SK-N-SH treated with all-trans-retinoic acid at 6 μM for 48 hours (cell line): ENCODE data around the gene TAS2R30.

Experiments used
- ATAC-seq: fragments of 200-7000 bp; cut with Tn5 transposase; 3 replicates; pipeline ENCODE4 v1.9.1; 2020; ENCODE audit warnings: mild to moderate bottlenecking, moderate library complexity
- ARNTL ChIP-seq: fragments of 450-650 bp; formaldehyde crosslinking; IDR thresholded peaks from 2 replicates; pipeline ENCODE4 v1.5.0; 2020; ENCODE audit warnings: low read depth, mild to moderate bottlenecking, moderate library complexity, borderline replicate concordance
- BACH2 ChIP-seq: fragments of 250-450 bp; sonication (Bioruptor Pico); IDR thresholded peaks from 2 replicates; pipeline ENCODE4 v1.9.0; 2021; ENCODE audit warnings: mild to moderate bottlenecking, borderline replicate concordance
- CSDC2 ChIP-seq: fragments of 250-450 bp; sonication (Bioruptor Pico); IDR thresholded peaks from 2 replicates; pipeline ENCODE4 v1.5.0; 2020; ENCODE audit warnings: mild to moderate bottlenecking, moderate library complexity
- GLIS3 ChIP-seq: fragments of 250-450 bp; sonication (Bioruptor Pico); IDR thresholded peaks from 2 replicates; pipeline ENCODE4 v1.5.0; 2020; ENCODE audit warnings: mild to moderate bottlenecking, moderate library complexity
- ISL1 ChIP-seq: fragments of 250-450 bp; sonication (Bioruptor Pico); IDR thresholded peaks from 2 replicates; pipeline ENCODE4 v2.1.2; 2022; ENCODE audit warnings: mild to moderate bottlenecking, moderate library complexity
- OSR1 ChIP-seq: fragments of 250-450 bp; sonication (Bioruptor Pico); IDR thresholded peaks from 2 replicates; pipeline ENCODE4 v1.8.0; 2022; ENCODE audit warnings: moderate library complexity, mild to moderate bottlenecking, inconsistent platforms
- PPARA ChIP-seq: fragments of 250-450 bp; sonication (Bioruptor Pico); IDR thresholded peaks from 2 replicates; pipeline ENCODE4 v1.5.0; 2020; ENCODE audit warnings: mild to moderate bottlenecking, borderline replicate concordance
- RARB ChIP-seq: fragments of 250-450 bp; sonication (Bioruptor Pico); IDR thresholded peaks from 2 replicates; pipeline ENCODE4 v1.8.0; 2021; ENCODE audit warnings: mild to moderate bottlenecking, moderate library complexity
- SNAI2 ChIP-seq: fragments of 250-450 bp; sonication (Bioruptor Pico); IDR thresholded peaks from 2 replicates; pipeline ENCODE4 v1.5.0; 2020; ENCODE audit warnings: mild to moderate bottlenecking, moderate library complexity
- TCF4 ChIP-seq: fragments of 250-450 bp; sonication (Bioruptor Pico); IDR thresholded peaks from 2 replicates; pipeline ENCODE4 v1.8.0; 2021; ENCODE audit warnings: mild to moderate bottlenecking, moderate library complexity, borderline replicate concordance
- TOX ChIP-seq: fragments of 250-450 bp; sonication (Bioruptor Pico); IDR thresholded peaks from 2 replicates; pipeline ENCODE4 v1.8.0; 2021; ENCODE audit warnings: mild to moderate bottlenecking, moderate library complexity, borderline replicate concordance
- ZFP3 ChIP-seq: fragments of 250-450 bp; sonication (Bioruptor Pico); IDR thresholded peaks from 2 replicates; pipeline ENCODE4 v1.5.0; 2020; ENCODE audit warnings: mild to moderate bottlenecking, moderate library complexity
- ZNF565 ChIP-seq: fragments of 450-650 bp; formaldehyde crosslinking; conservative IDR thresholded peaks from 2 replicates; pipeline ENCODE4 v1.5.0; 2020; ENCODE audit warnings: low read depth, mild to moderate bottlenecking, moderate library complexity
- ZNF70 ChIP-seq: fragments of 450-650 bp; formaldehyde crosslinking; IDR thresholded peaks from 2 replicates; pipeline ENCODE4 v1.5.0; 2020; ENCODE audit warnings: mild to moderate bottlenecking, moderate library complexity
- ZNF8 ChIP-seq: fragments of 450-650 bp; formaldehyde crosslinking; IDR thresholded peaks from 2 replicates; pipeline ENCODE4 v1.5.0; 2020; ENCODE audit warnings: mild to moderate bottlenecking, moderate library complexity
- TF ChIP-seq, protein P1 (sequence below): fragments of 250-450 bp; sonication (Bioruptor Pico); IDR thresholded peaks from 2 replicates; pipeline ENCODE4 v1.8.0; 2021; ENCODE audit warnings: low read depth, mild to moderate bottlenecking, moderate library complexity, borderline replicate concordance
- TF ChIP-seq, protein P2 (sequence below): fragments of 250-450 bp; sonication (Bioruptor Pico); IDR thresholded peaks from 2 replicates; pipeline ENCODE4 v1.5.1; 2021; ENCODE audit warnings: mild to moderate bottlenecking, moderate library complexity
- TF ChIP-seq, protein P3 (sequence below): fragments of 250-450 bp; sonication (Bioruptor Pico); IDR thresholded peaks from 2 replicates; pipeline ENCODE4 v1.8.0; 2020; ENCODE audit warnings: mild to moderate bottlenecking, moderate library complexity, borderline replicate concordance
- TF ChIP-seq, protein P4 (sequence below): fragments of 250-450 bp; sonication (Bioruptor Pico); IDR thresholded peaks from 2 replicates; pipeline ENCODE4 v1.5.0; 2020; ENCODE audit warnings: mild to moderate bottlenecking, moderate library complexity
- TF ChIP-seq, protein P5 (sequence below): fragments of 250-450 bp; sonication (Bioruptor Pico); IDR thresholded peaks from 2 replicates; pipeline ENCODE4 v1.5.1; 2020; ENCODE audit warnings: low read depth, mild to moderate bottlenecking, moderate library complexity

Gene TAS2R30

DNA sequence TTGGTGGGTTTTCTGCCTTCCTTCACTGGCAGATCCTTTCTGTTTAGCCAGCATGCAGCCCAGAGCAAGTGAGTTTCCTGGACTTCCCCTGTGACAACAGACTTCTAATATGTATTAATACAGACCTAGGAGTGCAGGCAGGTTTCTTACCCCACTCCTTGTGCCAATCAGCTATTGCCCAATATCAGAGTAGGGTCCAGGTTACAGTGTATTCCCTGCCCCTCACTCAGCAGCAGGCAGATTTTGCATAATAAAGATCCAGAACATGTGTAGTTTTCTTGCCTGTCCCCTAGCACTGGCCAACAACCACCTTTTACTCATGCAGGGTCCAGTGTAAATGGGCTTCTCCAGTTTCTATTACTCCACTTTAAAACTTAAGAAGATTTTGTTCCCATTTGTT, 31.9 kb upstream of the TAS2R30 start:
- ATAC-seq: no peak

DNA sequence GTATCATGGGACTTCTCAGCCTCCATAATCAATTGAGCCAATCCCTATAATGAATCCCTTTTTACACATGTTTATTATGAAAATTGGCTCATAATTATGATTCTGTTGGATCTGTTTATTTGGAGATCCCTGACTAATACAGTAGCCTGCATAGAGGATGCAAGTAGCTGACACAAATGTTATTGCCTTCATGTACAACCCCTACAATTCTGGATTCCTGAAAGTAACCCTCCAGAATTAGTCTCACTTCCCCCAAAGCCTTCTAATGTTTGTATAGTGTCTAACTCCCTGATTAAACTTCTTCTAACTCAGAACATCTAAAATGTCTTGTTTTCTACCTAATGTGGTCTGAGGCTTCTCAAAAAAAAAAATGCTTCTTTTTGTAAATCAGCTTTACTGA, 29.9 kb upstream of the TAS2R30 start:
- no peak for ATAC-seq
- TF ChIP-seq, protein P1, sequence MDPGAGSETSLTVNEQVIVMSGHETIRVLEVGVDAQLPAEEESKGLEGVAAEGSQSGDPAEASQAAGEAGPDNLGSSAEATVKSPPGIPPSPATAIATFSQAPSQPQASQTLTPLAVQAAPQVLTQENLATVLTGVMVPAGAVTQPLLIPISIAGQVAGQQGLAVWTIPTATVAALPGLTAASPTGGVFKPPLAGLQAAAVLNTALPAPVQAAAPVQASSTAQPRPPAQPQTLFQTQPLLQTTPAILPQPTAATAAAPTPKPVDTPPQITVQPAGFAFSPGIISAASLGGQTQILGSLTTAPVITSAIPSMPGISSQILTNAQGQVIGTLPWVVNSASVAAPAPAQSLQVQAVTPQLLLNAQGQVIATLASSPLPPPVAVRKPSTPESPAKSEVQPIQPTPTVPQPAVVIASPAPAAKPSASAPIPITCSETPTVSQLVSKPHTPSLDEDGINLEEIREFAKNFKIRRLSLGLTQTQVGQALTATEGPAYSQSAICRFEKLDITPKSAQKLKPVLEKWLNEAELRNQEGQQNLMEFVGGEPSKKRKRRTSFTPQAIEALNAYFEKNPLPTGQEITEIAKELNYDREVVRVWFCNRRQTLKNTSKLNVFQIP: no peak
- no peak for TF ChIP-seq PPARA
- no peak for TF ChIP-seq TOX (CRISPR knock-in tag)
- TF ChIP-seq GLIS3: no peak
- TF ChIP-seq BACH2: no peak

More for the DNA sequence above, 31.9 kb upstream of the TAS2R30 start:
- TF ChIP-seq ZNF565 (no peak), ZNF70 (CRISPR knock-in tag) (no peak), ISL1 (no peak), OSR1 (CRISPR knock-in tag) (no peak), ARNTL (CRISPR knock-in tag) (no peak), ZNF8 (CRISPR knock-in tag) (no peak), TCF4 (no peak), TOX (CRISPR knock-in tag) (no peak), BACH2 (no peak), SNAI2 (CRISPR knock-in tag) (no peak)
- TF ChIP-seq, protein P2, sequence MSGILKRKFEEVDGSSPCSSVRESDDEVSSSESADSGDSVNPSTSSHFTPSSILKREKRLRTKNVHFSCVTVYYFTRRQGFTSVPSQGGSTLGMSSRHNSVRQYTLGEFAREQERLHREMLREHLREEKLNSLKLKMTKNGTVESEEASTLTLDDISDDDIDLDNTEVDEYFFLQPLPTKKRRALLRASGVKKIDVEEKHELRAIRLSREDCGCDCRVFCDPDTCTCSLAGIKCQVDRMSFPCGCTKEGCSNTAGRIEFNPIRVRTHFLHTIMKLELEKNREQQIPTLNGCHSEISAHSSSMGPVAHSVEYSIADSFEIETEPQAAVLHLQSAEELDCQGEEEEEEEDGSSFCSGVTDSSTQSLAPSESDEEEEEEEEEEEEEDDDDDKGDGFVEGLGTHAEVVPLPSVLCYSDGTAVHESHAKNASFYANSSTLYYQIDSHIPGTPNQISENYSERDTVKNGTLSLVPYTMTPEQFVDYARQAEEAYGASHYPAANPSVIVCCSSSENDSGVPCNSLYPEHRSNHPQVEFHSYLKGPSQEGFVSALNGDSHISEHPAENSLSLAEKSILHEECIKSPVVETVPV (CRISPR knock-in tag): no peak
- TF ChIP-seq, protein P3, sequence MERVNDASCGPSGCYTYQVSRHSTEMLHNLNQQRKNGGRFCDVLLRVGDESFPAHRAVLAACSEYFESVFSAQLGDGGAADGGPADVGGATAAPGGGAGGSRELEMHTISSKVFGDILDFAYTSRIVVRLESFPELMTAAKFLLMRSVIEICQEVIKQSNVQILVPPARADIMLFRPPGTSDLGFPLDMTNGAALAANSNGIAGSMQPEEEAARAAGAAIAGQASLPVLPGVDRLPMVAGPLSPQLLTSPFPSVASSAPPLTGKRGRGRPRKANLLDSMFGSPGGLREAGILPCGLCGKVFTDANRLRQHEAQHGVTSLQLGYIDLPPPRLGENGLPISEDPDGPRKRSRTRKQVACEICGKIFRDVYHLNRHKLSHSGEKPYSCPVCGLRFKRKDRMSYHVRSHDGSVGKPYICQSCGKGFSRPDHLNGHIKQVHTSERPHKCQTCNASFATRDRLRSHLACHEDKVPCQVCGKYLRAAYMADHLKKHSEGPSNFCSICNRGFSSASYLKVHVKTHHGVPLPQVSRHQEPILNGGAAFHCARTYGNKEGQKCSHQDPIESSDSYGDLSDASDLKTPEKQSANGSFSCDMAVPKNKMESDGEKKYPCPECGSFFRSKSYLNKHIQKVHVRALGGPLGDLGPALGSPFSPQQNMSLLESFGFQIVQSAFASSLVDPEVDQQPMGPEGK: no peak
- TF ChIP-seq, protein P4, sequence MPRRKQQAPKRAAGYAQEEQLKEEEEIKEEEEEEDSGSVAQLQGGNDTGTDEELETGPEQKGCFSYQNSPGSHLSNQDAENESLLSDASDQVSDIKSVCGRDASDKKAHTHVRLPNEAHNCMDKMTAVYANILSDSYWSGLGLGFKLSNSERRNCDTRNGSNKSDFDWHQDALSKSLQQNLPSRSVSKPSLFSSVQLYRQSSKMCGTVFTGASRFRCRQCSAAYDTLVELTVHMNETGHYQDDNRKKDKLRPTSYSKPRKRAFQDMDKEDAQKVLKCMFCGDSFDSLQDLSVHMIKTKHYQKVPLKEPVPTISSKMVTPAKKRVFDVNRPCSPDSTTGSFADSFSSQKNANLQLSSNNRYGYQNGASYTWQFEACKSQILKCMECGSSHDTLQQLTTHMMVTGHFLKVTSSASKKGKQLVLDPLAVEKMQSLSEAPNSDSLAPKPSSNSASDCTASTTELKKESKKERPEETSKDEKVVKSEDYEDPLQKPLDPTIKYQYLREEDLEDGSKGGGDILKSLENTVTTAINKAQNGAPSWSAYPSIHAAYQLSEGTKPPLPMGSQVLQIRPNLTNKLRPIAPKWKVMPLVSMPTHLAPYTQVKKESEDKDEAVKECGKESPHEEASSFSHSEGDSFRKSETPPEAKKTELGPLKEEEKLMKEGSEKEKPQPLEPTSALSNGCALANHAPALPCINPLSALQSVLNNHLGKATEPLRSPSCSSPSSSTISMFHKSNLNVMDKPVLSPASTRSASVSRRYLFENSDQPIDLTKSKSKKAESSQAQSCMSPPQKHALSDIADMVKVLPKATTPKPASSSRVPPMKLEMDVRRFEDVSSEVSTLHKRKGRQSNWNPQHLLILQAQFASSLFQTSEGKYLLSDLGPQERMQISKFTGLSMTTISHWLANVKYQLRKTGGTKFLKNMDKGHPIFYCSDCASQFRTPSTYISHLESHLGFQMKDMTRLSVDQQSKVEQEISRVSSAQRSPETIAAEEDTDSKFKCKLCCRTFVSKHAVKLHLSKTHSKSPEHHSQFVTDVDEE (CRISPR knock-in tag): no peak
- TF ChIP-seq, protein P5, sequence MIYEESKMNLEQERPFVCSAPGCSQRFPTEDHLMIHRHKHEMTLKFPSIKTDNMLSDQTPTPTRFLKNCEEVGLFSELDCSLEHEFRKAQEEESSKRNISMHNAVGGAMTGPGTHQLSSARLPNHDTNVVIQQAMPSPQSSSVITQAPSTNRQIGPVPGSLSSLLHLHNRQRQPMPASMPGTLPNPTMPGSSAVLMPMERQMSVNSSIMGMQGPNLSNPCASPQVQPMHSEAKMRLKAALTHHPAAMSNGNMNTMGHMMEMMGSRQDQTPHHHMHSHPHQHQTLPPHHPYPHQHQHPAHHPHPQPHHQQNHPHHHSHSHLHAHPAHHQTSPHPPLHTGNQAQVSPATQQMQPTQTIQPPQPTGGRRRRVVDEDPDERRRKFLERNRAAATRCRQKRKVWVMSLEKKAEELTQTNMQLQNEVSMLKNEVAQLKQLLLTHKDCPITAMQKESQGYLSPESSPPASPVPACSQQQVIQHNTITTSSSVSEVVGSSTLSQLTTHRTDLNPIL: no peak

DNA sequence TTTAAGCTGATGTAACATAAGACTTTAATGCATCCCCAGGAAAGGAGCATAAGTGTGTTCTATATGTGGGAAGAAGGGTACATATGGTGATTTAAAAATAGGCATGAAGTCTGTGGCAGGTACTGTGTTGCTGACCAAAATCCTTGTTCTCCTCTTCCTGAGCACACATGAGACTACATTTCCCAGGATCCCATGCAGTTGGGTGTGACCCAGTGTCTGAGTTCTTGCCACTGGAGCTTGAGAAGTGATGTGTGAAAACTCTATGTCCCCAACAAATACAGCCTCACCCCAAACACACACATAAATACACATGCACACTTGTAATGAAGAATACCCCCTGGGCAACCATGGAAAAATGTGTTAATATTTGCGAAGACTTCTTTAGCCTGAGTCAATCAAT, 28.1 kb upstream of the TAS2R30 start:
- ATAC-seq: no peak
- TF ChIP-seq ZNF8 (CRISPR knock-in tag) (no peak), TOX (CRISPR knock-in tag) (no peak), ISL1 (no peak), ZNF70 (CRISPR knock-in tag) (no peak), ZFP3 (CRISPR knock-in tag) (no peak), GLIS3 (no peak), CSDC2 (CRISPR knock-in tag) (no peak), RARB (CRISPR knock-in tag) (no peak), BACH2 (no peak)
- TF ChIP-seq, protein P2 (CRISPR knock-in tag): no peak
- TF ChIP-seq, protein P3: no peak
